Activated naive CD4-positive, alpha-beta T cell treated with Interleukin-2 at 50 U/mL for 16 hours (primary cell): ENCODE results near the gene GRIK5.
"Not testable (repeated sequence)": the region's sequence is repeated elsewhere in the genome, so short reads cannot be mapped to it uniquely, and the experiment has no call there.

ENCODE experiments used
- DNase-seq: peaks from one replicate; pipeline ENCODE4 v3.0.0-alpha.2; 2020

The GRIK5 gene

DNA sequence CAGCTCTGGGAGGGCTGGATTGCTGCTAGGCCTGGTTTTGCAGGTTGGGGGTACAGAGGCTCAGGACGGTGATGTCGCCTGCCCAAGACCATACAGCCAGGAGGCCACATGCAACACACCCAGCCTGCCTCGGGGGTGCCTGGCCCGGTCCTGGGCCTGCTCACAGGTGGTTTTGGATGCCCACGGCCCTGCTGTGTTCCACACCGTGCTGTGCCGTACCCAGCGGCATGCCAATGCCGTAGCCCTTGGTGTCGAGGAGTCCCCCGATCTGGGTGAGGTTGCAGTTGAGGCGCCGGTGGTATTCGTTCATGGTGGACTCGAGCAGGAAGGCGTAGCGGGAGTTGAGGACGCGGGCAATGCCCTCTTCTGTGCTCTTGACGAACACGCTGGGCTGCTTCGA is 64.5 kb downstream of the GRIK5 start:
- no peak for DNase-seq

DNA sequence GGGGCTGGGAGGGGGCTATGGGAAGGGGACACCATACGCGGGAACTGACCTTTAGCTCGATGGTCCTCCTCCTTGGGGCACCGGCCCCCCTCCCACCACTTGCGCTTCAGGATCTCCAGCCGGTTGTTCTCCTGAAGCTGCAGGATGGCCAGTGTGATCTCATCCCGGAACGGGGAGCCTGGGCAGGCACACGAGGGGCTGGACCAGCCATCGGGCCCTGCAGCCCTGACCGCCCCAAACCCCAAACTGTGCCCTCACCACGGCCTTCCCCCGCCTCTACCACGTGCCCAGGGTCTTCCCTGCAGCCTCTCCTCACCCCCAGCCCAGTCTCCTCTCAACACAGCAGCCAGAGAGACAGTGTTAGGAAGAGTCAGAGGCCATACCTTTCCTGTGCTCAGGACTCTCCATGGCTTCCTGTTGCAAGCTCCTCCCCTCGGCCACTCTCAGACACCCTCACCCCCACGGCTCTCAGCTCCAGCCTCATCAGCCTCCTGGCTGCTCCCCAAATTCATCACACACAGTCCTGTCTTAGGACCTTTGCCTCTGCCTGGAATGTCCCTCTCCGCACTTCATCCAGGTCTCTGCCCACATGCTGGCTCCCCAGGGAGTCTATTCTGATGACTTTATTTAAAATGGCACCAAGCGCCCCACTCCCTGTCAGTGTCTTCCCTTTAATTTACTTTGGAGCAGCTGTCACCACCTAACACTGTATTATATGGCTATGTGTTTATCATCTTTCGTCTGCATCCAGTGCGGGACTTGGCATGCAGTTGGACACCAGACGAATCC is 66.3 kb downstream of the GRIK5 start:
- no peak for DNase-seq

DNA sequence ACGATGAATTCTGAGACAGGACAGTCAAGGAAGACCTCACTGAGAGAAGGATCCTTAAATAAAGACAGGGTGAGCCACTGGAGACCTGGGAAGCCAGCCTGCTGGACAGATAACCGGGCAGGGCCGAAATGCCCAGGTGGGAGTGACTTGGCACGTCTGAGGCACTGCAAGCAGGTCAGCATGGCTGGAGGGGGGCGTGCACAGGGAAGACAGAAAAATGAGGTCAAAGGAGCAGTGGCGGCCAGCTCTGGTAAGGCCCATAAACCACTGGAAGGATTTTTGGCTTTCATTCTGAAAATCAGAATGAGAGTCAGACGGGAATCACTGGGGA is 70.2 kb downstream of the GRIK5 start:
- no peak for DNase-seq

DNA sequence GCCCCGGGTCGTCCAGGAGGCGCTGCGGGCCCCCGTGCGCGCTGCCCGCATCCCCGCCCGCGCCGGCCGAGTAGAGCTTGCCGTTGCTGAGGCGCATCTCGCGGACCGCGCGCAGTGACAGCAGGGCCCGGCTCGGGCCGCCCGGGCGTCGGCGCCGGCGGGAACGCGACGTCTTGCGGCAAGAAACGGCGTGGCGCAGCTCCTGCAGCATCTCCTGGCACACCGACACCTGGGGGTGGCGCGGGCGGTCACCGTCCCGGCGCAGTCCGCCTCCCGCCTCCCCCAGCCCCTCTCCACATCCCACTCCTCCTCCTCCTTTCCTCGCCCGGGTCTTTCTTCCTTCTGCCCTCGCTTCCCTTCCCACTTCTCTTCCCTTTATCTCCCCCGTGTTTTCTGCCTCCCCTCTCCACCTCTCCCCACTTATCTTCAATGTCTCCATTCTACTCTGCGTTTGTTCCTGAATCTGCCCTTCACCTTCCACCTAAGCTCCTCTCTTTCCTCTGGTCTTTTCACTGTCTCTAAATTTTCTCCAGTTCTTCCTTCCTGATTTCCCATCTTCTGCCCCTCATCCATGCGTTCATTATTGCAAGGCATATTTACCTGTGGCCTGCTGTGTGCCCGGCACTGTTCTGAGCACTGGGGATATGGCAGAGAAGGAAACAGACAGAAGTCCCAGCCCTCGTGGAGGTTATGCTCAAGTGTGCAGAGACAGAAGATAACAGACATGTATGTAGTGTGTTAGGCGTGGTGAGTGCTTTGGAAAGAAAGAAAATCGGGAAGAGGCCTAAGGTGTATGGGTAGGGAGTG is 70.7 kb downstream of the GRIK5 start:
- DNase-seq, result peak; percentile 4

DNA sequence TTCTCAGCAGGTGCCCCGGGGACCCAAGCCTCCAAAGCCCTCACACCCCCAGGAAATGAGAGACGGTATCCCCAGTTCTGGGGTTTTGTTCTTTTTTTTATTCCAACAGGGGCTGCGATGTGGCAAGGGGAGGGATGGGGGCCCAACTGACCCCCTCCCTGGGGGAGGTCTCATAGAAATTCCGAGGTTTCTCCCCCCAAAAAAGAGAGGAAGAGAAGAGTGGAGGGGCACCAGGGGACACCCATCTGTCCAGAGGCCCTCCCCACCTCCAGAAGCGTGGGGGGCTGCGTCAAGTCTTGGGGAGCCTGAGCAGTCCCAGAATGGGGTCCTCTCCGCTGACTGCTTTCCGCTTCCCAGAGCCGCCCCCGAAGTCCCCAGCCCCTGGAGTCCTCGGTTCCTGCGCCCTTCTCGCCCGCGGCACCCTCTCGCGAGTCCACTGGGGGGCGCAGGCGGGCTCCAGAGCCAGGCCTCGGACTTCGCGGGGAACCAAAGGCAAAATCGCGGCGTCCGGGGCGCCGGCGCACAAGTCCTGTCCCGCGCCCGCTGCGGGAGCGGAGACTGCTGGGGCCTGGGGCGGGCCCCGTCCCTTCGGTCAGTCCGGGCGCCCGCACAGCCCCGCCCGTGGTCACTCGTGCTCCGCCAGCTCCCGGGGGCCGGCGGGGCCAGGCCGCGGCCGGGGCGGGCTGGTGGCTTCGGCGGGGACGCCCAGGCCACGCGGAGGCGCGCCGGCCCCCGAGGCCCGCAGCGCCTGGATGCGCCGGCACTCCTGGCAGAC is 71.6 kb downstream of the GRIK5 start:
- peak; percentile 35 for DNase-seq

DNA sequence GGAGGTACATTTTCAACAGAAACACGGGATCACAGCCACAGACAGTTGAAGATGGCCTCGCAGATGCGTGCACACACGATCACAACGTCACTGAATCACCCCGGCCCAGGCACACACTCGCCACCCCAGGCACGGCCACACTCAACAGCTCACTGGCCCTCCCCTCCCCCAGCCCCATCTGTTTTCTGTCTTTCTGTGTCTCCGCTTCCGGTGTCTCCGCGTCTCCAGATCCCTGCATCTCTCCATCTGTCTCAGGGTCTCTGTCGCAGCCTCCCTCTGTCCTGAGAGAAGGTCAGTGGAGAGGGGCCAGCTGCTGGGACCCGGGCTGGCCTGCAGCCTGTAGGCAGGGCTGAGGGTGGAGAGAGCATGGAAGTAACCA is 72.2 kb downstream of the GRIK5 start:
- no peak for DNase-seq

DNA sequence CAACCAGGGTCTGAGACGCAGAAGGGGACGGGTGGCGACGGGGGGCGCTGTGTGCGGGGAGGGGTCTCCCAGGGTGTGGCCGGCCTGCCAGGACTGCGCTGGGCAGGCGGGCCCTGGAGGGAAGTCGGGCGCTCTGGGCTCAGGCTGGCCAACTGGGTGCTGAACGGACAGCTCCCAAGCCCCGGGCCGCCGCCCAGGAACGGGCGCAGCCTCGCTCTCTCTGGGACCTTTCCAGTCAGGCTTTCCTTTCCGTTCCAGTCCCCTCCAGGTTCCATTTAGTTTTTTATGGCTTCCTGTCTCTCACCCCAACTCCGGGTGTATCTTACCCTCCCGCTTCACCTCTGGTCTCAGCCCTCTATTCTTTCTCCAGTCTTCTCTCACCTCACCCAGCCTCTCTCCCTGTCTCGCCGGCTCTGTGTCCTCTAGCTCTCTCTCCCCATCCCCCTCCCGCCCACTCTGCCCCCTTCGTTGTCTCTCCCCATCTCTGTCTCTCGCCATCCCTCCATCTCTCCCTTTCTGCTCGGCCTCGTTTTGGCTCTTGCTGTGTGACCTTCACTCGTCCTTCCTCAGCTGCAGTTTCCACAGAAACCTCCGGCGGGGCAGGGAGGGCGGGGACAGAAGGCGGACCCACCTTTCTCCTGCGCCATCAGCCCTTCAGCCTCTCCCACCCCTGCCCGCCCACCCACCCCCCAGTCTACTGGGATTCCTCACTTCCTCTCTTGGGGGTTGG is 72.7 kb downstream of the GRIK5 start:
- peak; percentile 43 for DNase-seq

DNA sequence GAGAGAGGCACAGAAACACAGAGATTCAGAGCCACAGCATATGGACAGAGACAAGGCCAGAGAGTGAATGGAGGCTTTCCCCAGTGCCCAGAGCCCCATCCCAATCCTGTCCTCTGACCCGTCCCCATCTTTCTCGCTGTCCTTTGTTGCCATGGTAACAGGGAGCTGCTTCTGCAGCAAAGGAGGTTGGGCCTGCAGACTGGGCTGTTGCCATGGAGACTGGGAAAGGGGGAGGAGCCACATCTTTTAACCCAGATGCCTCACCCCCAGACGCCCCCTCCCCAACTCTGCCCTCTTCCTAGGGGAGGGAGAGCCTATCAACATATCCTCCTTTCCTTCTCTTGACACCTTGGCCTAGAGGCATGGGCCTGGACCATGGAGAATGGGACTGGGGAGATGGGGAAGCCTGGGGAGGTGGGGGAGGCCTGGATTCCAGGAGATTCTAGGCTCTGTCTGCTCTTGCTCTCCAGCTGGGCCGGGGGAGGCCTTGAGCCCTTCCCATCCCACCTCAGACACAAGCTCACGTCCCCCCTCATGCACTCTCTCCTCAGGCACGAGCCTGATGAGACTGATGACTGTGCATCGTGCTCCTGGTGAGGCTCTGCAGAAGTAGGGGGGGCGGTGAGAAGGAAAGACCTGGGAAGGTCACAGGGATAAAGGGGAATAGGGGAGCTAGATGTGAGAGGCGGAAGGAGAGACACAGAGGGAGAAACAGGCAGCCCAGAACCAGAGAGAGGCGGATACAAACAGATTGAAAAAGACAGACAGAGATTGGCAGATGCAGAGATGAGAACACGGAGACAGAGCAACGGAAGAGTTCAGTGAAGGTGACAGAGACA is 73.8 kb downstream of the GRIK5 start:
- no peak for DNase-seq

DNA sequence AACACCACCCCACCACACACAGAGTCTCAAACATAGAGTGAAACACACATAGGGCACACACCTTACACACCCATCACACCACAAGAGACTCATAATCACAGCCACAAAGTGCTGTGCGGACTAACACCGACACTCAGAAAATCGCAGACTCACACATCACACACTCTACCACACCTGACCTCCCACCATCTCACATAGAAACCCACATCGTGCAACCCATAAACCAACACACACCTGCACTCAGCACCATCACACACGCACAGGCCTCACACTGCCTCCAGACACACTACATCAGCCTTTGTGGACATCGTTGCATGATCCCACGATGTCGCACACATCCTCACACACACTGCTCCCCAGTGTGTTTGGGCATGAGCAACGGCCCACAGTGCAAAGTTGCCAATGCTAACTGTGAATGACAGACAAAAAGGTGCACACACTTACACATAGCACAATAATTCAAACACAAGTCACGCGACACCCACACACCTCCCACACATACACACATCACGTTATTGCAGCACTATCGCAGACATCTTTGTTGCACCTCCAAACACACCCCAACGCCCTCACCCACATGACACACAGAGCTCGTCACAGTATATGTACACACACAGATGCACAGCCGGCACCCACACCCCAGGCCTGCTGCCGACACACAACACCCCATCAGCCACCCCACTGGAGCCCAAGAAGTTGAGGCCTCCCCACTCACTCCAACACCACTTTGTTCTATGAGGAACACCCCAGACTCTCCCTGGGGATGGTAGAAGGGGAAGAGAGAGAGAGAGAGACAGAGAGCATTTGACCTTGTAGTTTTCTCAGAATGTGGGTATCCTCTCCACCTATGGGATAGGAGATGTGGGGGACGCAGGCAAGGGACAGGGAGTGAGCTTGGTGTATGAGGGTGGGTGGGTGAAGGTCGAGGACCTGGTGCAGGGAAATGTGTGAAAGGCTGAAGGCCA is 74.7 kb downstream of the GRIK5 start:
- no peak for DNase-seq

DNA sequence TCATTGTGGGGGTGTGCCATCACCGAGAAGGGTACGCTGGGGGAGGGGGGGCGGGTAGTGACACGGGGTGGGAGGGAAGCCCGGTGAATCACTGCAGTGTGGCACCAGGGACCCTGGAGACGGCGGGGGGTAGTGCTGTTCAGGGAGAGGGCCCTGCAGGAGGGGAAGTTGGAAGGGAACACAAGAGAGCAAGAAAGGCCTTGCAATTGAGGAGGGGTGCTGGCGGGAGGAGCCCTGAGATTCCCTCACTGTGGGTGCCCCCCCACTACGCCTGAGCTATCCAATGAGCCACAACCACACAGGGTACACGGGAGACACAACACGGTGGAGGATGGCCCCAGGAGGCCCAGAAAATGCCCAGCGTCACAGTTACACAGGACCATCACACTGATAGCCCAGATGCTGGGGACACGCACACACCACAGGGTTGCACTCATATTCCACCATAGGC is 75.5 kb downstream of the GRIK5 start:
- no peak for DNase-seq

DNA sequence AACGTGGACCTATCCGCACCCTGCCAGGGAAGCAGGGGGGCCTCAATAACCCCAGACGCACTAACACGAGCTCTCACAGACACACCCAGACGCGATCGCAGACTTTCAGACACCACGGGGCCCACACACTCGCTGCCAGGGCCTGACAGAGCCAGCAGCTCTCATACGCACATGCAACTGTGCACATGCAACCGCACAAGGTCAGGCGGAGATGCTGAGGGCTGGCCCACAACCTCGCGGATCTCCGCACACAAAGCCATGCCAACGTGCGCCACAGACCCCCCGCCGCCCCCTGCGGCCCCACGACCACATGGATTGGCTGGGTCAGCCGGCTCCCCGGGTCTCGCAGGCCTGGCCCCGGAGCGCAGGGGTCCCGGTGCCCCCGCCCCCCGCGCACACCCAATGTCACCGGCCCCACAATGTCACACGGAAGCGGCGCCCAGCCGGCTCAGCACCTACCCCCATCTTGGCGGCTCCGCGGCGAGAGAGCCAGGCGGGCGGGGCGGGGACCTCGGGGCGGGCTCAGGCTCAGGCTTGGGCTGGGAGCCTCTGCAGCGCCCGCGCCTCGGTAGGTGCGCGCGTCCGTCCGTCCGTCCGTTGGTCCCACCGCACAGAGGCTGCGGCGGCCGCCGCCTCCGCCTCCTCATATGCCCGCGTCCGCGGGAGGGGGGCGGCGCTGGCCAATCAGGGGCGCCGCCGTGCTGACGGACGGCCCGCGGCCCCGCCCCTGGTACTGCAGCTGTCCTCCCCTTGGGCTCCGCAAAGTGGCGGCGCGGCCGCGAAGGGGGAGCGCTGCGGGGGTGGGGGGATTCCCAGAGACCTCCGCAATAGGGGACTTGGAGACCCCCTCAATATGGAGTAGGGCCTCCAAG is 76.2 kb downstream of the GRIK5 start, which contains the start of gene ATP1A3:
Gene ATP1A3 (minus strand): TSS at position 619 of the 872 bp plus-strand sequence. CDS start 154 bp downstream, at position 465.
- DNase-seq, result peak; percentile 65

DNA sequence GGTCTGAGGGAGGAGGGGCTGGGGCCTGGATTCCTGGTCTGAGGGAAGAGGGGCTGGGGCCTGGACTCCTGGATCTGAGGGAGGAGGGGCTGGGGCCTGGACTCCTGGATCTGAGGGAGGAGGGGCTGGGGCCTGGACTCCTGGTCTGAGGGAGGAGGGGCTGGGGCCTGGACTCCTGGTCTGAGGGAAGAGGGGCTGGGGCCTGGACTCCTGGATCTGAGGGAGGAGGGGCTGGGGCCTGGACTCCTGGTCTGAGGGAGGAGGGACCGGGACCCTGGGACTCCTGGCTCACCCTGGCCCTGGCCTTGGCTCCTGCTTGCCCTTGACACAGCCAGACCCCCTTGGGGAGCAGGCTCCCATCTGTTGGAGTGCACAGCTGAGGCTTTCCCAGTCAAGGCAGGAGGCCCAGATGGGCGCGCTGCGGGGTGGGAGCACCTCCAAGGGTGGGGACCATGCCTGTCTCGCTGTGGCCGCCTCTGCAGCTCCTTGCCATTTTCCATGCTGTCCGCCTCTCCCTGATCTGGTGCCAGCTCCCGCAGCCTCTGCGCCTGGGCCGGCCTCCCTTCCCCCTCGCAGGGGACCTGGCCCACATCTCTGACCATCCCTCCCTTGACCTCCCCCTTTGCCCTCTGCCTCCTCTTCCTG is 78.0 kb downstream of the GRIK5 start:
- DNase-seq, result not testable (repeated sequence)

DNA sequence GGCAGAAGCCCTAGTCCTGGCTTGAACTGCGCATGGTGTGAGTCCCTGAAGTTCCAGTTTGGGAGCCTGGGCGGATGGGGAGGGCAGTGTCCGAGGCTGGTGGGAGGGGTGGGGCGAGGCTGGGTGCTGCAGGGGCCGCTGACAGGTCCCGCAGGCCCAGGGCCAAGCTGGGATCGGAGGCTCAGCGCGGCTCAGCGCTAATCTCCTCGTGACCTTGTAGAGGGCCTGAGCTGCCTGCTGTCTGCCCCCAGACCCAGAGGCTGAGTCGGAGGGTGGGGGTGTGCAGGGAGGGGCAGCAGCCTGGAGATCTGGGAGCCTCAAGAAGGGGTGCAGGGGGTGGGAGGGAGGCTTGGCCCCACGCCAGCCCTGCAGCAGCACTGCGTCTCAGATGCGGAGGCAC is 79.0 kb downstream of the GRIK5 start:
- DNase-seq, result no peak

DNA sequence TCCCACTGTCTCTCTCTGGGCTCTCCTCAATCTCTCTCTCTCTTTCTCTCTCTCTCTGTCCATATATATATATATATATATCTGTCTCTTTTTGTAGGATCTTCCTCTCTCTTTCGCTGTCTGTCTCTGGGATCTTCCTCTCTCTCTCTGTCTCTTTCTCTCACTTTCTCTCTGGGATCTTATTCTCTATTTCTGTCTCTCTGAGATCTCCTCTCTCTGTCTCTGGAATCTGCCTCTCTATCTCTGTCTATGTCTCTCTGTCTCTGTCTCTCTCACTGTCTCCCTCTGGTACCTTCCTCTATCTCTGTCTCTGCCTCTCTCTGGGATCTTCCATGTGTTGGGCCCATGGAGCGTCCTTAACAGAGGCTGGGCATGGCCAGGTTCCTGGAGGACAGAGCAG is 79.4 kb downstream of the GRIK5 start:
- no peak for DNase-seq

DNA sequence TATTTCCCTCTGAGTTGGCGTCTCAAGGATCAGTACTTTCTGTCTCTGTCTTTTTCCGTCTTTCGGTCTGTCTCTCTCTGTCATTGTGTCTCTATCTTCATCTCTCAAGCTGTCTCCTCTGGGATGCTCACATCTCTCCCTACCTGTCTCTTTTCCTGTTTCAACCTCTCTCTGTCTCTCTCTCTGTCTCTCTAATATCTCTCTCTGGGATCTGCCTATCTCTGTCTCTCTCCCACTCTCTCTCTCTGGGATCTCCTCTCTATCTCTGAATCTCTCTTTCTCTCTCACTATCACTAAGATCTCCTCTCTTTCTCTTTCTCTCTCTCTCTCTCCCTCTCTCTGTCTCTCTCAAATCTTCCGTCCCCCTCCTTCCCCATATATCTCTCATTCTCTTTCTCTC is 80.0 kb downstream of the GRIK5 start:
- DNase-seq, result no peak

DNA sequence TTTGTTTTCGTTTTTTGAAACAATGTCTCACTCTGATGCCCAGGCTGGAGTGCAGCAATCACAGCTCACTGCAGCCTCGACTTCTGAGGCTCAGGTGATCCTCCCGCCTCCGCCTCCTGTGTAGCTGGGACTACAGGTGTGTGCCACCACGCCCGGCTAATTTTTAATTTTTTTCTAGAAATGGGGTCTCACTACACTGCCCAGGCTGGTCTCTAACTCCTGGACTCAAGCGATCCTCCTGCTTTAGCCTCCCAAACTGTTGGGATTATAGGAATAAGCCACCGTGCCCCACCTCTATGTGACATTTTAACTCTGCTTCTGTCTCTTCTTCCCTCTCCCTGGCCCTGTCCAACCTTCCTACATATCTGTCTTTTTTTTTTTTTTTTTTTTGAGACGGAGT is 81.1 kb downstream of the GRIK5 start:
- DNase-seq, result no peak

DNA sequence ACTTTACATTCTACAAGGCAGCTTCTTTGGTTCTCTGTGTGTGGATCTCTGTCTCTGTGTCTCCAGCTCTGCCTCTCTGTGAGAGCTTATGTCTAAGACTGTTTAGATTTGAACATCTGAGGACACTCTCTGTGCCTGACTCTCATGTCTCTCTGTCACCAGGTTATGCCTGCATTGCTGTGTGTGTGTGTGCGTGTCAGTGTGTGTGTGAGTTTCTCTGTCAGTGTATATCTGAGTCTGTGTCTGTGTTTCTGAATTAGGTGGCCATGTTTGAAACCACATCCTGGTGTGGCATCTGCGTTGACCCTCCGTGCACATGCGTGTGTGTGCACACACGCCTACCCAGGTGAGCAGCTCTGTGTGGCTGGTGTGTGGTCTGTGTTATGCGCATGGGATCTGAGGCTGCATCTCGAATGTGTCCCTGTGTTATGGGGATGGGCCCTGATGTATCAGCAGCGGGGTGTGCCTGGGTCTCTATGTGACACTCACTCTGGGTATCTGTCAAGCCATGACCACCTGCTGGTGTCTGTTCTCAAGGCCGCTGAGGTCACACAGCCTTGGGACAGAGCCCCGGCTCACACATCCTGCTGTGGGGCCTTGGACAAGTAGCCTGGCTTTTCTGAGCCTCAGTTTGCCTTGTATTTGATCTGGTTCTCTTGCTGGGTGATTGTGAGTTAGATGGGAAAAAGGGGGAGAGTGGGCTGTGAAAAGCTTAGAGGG is 82.7 kb downstream of the GRIK5 start:
- DNase-seq, result no peak

DNA sequence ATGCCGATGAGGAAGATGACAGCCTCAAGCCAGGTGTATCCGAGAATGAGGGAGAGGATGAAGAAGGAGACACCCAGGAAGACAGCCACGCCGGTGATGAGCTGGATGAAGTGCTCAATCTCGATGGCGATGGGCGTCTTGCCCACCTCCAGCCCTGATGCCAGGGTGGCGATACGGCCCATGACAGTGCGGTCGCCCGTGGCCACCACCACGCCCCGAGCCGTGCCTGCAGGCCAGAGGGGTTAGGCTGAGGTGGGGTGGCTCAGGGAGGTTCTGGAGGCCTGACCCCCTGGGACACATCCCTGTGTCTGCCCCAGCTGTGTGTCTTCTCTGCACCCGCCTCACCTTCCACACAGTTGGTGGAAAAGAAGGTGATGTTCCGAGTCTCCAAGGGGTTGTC is 85.0 kb downstream of the GRIK5 start:
- no peak for DNase-seq
